GM13977 (cell line): ENCODE results near the gene NOTCH3.

Experiments
- DNase-seq: peaks from one replicate; pipeline ENCODE4 v3.0.0; 2012; ENCODE audit warnings: low spot score
- in situ Hi-C: fragments of 300-500 bp; cut with MboI; formaldehyde crosslinking; loops from one replicate; pipeline ENCODE4 v1.12.0; 2022; ENCODE audit warnings: low sequenced_read_pairs, low pct_unique_long_range_greater_than_20kb, mixed read lengths, inconsistent platforms; ENCODE audit not compliant: unreplicated experiment
- TF ChIP-seq, protein P1 (sequence below): IDR thresholded peaks from 2 replicates; pipeline ENCODE4 v1.5.1; 2012; ENCODE audit warnings: mild to moderate bottlenecking, control low read depth; ENCODE audit not compliant: insufficient read depth; ENCODE audit errors: extremely low read depth, missing control alignments

The NOTCH3 gene

DNA sequence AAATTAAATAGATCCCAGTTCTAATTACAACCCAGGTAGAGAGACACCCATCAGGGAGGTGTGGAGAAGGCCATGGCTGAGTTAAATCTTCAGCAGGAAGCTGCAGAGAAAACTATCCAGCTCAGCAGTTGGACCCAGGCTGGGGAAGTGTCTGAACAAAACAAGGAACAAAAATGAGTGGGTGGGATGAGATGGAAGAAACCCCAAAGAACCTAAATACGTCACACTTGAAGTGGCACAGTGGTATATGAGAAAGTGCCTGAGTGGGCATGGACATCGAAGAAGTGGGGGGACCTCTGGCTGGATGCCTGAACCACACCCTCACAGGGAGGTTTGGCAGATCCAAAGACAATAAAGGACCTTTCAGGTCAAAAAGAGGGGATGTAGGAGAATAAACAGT is 35.0 kb upstream of the NOTCH3 start:
- in situ Hi-C loops: no loop called here
- no peak for DNase-seq
- TF ChIP-seq, protein P1, sequence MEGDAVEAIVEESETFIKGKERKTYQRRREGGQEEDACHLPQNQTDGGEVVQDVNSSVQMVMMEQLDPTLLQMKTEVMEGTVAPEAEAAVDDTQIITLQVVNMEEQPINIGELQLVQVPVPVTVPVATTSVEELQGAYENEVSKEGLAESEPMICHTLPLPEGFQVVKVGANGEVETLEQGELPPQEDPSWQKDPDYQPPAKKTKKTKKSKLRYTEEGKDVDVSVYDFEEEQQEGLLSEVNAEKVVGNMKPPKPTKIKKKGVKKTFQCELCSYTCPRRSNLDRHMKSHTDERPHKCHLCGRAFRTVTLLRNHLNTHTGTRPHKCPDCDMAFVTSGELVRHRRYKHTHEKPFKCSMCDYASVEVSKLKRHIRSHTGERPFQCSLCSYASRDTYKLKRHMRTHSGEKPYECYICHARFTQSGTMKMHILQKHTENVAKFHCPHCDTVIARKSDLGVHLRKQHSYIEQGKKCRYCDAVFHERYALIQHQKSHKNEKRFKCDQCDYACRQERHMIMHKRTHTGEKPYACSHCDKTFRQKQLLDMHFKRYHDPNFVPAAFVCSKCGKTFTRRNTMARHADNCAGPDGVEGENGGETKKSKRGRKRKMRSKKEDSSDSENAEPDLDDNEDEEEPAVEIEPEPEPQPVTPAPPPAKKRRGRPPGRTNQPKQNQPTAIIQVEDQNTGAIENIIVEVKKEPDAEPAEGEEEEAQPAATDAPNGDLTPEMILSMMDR: no peak

DNA sequence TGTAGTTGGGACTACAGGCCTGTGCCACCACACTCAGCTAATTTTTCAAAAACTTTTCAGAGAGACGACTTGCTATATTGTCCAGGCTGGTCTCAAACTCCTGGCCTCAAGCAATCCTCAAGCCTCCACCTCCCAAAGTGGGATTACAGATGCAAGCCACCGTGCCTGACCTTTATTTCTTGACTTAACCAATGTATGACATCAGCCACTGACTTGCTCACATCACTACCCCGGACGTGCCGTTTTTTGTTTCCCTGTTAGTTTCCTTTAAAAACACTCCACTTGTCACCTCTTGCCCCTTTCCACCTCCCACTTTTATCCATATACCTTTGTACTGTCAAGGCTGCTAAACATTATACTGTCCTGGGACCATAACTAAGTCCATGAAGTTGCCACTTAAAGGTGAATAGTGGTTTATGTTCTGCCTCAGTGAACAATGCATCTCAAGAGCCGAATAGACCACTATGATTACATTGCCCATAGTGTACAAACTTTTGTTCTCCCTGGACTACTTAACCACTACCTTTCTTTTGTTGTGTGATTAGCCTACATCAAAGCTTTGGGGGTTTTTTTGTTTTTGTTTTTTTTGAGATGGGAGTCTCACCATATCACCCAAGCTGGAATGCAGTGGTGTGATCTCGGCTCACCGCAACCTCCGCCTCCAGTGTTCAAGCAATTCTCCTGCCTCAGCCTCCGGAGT is 33.8 kb upstream of the NOTCH3 start:
- in situ Hi-C loops: no loop called here
- no peak for DNase-seq
- TF ChIP-seq, protein P1: no peak

DNA sequence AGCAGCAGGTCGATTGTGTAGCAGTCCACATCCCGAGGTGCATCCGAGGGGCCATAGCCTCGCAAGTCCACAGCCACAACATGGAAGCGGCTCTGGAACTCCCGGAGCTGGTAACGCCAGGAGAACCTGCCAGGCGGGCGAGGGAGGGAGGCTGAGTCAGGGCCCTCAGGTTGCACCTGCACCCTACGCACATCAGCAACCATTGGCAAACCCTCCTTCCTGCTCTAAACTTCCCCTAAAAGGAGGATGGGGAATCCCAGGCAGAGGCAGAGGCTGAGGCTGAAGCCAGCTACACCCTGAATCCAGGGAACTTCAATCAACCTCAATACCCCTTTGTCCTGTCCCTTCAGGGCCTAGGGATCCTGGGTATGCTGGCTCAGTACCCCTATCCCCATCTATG is 30.5 kb upstream of the NOTCH3 start:
- in situ Hi-C loops: no loop called here
- TF ChIP-seq, protein P1: no peak
- no peak for DNase-seq

DNA sequence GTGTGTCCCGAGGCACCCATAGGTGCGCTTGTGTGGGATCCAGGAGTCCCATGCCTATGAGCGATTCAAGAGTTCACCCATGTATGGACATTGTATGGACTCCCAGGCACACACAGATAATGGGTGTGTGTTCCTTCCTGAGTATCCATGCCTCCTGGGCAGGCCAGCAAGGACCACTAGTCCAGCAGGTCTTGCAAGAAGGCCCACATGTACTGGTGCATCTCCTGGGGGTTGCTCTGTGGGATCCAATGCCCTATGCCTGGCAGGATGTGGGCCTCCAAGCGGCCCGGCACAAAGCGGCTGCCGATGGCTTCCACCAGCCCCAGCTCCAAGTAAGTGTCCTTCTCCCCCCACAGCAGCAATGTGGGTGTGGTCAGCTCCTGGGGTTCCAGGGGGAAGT is 26.5 kb upstream of the NOTCH3 start:
- TF ChIP-seq, protein P1: no peak
- in situ Hi-C loops: no loop called here
- DNase-seq: no peak

DNA sequence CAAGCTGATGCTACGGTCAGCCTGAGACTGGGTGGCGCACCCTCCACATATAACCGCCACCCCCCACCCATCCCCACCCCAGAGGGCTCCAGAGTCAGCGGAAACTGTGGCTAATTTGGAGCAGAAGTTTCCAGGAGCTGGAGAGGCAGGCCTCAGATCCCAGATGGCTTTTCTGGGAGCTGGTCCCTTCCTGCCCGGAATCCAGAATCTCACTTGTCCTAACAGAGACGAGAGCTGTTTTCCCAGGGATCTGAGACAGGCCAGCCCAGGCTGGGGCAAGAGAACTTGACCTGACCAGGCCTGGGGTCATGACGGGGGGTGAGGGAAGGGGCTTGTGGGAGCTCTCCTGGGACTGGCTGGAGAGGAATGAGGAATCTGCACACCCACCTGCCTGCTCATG is 25.0 kb upstream of the NOTCH3 start:
- in situ Hi-C loops: no loop called here
- DNase-seq: no peak
- TF ChIP-seq, protein P1: no peak

DNA sequence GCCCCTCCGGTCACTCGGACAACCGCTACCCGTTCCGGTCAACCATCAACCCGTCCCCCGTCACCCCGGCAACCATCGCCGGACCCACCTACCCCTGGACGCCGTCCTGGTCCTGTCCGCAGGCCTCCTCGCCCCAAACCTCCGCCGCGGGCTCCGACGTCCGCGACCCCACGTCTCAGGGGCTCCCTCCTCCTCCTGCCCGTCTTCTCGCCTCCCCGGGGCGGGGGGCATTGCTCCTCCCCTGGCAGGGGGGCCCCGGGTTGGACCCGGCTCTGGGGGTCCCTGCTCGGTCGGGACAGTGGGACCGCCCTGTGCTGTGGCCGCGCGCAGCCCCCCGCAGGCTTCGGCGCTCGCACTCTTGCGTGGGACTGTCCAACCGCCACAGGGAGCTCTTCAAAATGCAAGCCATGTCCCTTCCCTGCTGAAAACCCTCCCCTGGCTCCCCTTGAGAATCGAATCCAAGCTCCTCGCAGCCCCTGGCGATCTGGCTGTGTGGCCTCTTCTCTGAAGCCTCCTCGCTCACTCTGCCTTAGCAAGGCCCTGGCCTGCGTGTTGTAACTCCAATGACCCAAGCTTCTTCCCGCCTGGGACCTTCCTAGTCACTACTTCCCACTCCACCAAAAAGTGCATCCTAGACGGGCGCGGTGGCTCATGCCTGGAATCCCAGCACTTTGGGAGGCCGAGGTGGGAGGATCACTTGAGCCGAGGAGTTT is 23.0 kb upstream of the NOTCH3 start:
- no peak for DNase-seq
- TF ChIP-seq, protein P1: no peak
- in situ Hi-C loops: no loop called here
